NCI-H82 treated with DMSO at 0.1 percent for 48 hours (cell line): Measurements from ENCODE around the gene C13orf46.

ENCODE experiments used
- DNase-seq: peaks from one replicate; lab custom pipeline; 2025; ENCODE audit not compliant: unreplicated experiment; lab: John Stamatoyannopoulos, UW

C13orf46 gene

DNA sequence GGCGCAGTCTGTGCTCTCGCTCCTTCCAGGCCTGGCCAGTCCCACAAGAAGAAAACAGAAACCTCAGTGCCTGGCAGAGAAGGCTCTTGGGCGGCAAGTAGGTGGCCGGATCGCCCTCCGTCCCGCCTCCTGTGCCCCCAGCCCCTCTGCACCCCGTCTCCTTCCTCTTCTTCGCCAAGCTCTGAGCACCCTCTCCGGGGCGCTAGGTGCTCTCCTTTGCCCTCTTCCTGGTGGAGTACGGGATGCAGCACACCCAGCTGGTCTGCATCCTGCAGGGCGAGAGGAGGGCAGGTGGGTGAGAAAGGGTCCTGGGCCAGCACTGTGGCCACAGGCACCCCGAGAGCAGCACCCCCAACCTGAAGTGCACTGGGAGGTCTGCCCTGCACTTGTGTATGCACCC lies 17.3 kb downstream of the C13orf46 start:
- DNase-seq = no peak

- DNase-seq = no peak
Observed at GRCh38 chr13:113955691-113956090, 18.2 kb downstream of the C13orf46 start.

GRCh38 chr13:113955235-113955634 lies 18.6 kb downstream of the C13orf46 start:
- no peak for DNase-seq

GRCh38 chr13:113954046-113954835 lies 19.6 kb downstream of the C13orf46 start:
- DNase-seq = no peak

DNA sequence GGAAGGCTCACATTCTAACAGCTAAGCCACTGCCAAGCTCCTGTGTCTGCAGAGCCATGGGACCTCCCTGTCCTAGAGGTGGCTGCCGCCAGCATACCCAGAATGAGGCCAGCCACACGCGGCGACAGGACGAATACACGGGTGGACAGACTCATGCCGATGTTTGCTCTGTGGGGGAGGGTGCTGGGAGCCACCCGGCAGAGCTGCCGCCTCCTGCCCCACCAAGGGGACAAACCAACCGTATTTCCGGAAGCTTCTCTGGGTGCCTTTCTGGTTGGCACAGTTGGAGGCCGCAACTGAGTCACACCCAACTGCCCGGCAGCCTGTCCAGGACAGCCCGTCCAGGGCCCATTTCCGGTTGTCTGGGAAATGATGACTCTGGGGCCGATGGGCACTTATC lies 20.3 kb downstream of the C13orf46 start:
- DNase-seq = no peak

DNA sequence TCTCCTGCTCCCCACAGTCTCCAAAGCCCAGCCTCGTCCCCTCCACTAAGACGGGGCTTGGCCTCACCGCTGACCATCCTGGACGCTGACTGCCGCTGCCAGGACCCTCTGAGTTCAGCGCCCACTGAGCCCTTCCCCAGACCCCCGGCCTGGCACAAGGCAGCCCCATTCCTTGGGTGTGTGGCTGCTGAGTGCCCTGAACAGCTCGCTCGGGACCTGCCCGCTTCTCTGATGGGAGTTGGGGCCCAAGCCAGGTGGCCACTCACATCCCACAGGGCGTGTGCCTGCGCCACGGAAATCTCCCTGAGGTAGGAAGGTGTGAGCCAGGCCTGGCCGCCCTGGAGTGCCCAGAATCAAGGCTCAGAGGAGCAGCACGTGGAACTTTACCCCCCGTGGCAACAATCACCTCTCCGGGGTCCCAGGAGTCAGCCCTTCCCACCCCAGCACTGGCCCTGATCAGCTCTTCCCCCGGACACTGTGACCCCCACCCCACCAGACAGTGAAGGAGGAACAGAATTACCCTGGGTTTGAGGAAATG lies 20.8 kb downstream of the C13orf46 start:
- DNase-seq = no peak

- no peak for DNase-seq
Observed at GRCh38 chr13:113952151-113952982, 21.5 kb downstream of the C13orf46 start.

DNA sequence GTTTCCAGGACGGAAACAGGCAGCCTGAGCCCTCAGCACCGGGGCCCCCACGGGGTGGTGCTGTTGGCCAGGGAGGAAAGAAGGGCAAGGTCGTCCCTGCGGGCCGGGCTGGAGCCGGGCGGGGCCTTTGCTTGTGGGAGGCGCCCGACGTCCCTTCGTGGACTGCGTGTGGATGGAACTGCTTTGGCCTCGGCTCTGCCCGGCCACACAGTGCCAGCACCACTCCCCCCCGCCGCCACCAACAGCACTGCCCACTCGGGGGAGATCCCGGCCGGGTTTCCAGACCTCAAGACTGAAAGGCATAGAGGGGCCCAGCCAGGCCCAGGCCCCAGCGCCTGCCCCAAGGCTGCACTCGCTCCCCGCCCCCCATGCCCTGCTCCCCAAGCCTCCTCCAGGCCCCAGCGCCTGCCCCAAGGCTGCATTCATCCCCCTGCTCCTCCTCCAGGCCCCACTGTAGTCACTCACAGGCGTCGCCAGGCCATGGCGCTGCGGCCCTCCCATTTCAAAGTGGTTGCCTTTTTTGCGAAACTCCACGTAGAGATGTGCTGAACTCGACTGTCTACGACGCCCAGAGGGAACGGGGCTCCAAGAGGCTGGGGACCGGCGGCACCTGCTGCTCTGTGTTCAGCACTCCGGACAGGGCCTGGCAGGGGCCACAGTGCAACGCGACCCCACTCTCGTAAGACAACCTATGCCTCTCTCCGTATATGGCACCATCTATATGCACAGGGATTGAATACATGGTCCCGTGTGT lies 22.5 kb downstream of the C13orf46 start:
- DNase-seq = peak; percentile 26

DNA sequence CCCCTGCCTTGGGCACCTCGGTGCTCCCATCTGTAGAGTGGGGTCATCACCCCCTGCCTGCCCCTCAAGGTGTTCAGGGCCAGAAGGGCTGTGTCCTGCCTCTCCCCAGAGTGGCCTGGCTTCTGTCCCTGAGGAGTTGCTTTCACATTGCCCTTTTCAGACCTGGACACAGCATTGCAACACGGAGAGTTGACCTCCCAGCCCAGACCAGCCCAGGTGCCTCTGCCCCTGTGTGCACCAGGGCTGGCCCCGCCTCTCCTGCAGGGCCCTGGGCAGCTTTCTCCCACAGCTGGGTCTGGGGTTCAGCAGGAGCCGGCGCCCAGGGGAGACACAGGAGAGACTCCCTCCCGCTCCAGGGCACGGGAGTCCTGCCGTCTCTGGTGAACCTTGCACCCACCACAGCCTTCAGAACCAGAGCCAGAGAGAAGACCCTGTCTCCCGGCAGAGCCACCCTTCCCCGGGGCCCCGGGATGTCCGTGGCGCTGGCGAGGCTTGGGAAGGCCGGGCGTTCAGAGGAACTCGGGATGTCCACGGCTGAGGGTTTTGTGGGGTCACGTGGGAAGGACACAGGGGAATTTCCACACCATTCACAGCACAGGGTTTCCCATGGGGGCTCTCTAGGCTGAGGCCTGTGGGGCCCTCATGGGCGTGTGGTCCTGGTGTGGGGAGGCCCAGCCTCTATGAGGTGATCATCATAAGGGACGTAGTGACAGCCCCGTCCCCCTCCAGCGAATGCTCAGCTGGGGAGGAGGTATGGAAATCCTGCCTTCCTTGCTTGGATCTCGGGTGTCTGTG lies 23.2 kb downstream of the C13orf46 start:
- no peak for DNase-seq

DNA sequence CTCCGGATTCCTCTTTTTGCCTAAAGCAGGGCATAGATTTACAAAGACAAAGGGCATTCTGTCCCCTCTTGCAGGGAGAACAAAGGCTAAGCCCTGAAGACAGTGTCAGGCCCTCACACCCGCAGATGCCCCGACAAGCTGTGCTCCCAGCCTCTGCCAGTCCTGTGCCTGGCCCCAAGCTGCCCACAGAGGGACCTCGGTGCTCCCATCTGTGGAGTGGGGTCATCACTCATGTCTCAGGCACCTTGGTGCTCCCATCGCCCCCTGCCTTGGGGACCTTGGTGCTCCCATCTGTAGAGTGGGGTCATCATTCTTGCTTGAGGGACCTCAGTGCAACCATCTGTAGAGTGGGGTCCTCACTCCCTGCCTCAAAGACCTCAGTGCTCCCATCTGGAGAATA lies 24.3 kb downstream of the C13orf46 start:
- no peak for DNase-seq

DNA sequence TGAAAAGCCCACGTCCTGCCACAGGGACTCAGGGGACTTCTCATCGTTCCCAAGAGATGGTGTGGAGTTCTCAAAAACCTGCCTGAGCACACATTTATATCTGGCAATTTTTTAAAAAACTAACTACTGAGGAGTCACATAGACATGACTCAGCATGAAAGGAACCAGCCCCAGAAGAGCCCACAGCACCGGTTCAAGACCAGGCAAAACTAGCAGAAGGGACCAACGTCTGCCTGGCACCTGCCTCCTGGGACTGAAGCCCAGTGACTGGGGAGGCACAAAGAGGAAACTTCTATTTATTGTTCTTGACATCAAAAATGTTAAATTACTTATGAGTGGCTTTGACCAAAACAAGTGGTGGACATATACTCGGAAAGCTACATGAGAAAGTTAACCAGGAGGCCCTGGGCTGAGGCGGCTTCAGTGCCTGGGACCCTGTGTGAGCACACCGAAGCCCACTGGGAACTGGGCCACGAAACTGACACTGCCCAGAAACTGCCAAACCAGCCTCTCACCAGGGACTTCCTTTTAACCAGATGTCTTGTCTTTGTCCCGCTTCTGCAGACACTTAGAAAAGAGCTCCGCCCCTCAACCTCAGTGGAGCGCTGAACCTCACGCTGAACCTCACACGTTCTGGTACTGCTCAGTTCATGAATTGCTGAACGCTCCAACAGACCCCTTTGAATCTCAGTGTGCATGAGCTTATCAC lies 25.7 kb downstream of the C13orf46 start:
- no peak for DNase-seq

GRCh38 chr13:113947311-113948033 lies 26.4 kb downstream of the C13orf46 start:
- DNase-seq = no peak

GRCh38 chr13:113946409-113947181 lies 27.3 kb downstream of the C13orf46 start:
- DNase-seq = no peak

- no peak for DNase-seq
Observed at GRCh38 chr13:113945857-113946408, 27.9 kb downstream of the C13orf46 start.

- DNase-seq = no peak
Observed at GRCh38 chr13:113943821-113944565, 29.9 kb downstream of the C13orf46 start.

GRCh38 chr13:113942591-113943103 lies 31.2 kb downstream of the C13orf46 start:
- no peak for DNase-seq

DNA sequence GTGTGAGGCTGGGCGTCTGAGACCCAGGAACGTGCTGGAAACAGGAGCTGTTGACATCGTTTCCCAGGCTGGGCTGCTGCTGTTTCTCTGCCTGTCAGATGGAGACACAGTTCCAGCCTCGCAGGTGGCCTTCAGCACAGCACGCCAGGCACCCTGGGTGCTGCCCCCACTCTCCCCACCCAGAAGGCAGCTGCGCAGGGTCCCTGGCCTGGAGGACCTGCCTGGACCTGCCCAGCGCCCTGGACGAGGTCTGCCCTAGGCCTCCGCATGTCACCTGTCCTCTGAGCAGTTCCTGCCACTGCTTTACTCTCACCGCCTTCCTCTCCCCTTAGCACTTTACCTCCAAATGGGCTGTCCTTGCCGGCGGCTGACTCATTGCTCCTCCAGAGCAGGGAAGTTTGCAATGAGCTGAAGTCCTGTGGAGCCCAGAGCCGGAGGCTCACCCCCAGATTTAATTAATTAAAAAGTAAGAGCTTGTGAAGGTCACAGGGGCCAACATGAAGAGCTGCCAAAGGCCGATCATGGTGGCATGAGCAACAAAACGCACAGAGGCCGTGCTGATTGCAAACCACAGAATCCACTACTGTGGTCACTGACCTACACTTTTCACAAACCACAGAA lies 32.2 kb downstream of the C13orf46 start:
- no peak for DNase-seq
